ENCODE measurements around the gene IRAK3.
A peak's percentile ranks its signal among the peaks of the same experiment; 100 is the strongest.
"Not testable (repeated sequence)": the region's sequence is repeated elsewhere in the genome, so short reads cannot be mapped to it uniquely, and the experiment has no call there.

IRAK3 gene

GRCh38 chr12:66170606-66171005 is 18.4 kb upstream of the IRAK3 start:
- no peak for DNase-seq (ENCODE audit: low read depth in 1 of 2, low spot score in 1 of 2)

- DNase-seq (ENCODE audit: low read depth in 1 of 2, low spot score in 1 of 2), result not testable (repeated sequence)
Observed at GRCh38 chr12:66174391-66175325, 14.4 kb upstream of the IRAK3 start.

GRCh38 chr12:66176105-66176900 is 12.7 kb upstream of the IRAK3 start:
- no peak for DNase-seq (ENCODE audit: low read depth in 1 of 2, low spot score in 1 of 2)

GRCh38 chr12:66182956-66183355 is 6.1 kb upstream of the IRAK3 start:
- DNase-seq (ENCODE audit: low read depth in 1 of 2, low spot score in 1 of 2), result no peak

GRCh38 chr12:66184822-66185221 is 4.2 kb upstream of the IRAK3 start:
- not testable (repeated sequence) for DNase-seq (ENCODE audit: low read depth in 1 of 2, low spot score in 1 of 2)

DNA sequence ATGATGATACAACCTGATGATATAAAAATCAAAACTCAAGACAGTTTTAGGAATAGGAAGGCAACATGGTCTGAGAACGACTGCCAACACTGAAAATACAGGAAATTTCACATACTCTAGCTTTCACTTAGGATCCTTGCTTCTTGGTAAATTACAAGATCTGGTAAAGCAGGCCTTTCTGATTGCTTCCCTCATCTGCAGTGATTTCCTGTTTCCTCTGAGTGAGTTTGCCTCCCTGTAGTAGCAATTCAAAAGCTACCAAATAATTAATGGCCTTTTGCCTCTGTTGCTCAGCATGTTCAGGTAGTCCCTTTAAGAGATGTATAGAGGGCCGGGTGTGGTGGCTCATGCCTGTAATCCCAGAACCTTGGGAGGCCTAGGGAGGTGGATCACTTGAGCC is 2.0 kb upstream of the IRAK3 start:
- DNase-seq (ENCODE audit: low read depth in 1 of 2, low spot score in 1 of 2), result no peak

- DNase-seq (ENCODE audit: low read depth in 1 of 2, low spot score in 1 of 2), result no peak
Observed at GRCh38 chr12:66187821-66188220, 1.2 kb upstream of the IRAK3 start.

DNA sequence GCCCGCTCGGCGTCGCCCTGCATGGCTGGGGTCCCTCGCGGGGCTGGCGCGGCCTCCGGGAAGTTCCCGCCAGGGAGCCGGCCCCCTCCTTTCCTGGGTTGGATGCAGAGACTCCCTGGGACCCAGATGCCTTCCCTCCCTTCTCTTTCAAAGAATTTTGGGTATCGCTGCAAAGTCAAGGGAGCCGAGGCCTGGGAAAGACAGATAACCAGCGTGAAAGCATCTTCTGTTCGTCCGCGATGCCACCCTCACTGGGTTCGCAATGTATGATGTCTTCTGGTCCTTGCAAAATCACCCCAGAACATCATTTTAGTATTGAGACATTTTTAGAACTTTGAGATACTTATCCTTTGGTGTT is 451 bp downstream of the IRAK3 start:
- no peak for DNase-seq (ENCODE audit: low read depth in 1 of 2, low spot score in 1 of 2)

DNA sequence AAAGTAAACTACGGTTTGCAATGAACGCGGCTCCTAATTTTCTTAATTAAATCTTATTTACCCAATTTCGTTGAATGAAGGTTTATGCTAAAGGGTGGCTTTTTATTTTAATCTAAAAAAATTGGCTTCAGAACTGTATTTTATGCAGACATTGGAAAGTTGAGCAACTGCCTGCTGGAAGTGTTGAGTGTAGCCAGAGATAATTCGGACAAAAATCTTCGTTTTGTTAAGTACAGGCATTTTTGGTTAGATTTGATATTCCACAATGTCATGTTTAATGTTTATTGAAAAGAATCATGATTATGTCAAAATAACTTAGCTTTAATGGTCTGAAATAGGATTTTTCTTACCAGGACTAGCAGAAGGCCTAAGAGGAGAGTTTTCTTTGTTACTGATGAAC is 875 bp downstream of the IRAK3 start:
- no peak for DNase-seq (ENCODE audit: low read depth in 1 of 2, low spot score in 1 of 2)

DNA sequence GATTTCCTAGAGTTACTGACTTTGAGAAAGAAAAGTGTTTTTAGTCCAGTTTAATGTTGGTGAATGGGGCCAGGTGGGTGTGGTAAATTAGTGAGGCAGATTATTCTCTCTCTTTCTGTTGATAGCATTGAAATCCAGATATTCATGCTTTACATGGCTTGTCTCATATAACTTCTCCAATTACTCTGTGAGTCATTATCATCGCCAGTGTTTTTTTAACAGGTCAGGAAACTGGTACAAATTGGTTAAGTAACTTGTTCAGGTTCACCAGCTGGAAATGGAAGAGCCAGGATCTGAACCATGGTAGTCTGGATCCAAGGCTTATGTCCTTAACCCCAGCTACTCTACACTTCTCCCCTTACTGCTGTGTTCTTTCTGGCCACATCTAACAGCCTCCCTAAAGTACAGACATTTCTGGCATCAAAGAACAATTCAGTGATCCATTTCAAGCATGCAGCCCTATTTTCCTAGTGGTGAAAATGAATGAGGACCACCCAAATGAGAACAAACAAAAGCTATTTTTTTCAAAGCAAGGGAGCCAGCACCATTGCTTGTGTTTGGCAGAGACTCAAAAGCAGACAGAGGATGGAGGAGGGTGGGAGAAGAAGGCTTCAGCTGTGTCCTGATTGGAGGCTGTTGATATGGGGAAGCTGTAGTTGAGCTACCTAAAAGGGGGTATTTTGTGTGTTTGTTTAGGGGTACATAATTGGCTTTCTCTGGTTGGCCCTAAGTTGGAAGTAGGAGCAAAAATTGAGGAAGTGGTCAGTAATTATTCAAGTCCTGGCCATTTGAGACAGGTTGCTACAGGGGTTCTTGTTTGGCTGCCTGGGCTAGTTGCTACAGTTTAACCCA is 1.7 kb downstream of the IRAK3 start:
- DNase-seq (ENCODE audit: low read depth in 1 of 2, low spot score in 1 of 2), result no peak

- no peak for DNase-seq (ENCODE audit: low read depth in 1 of 2, low spot score in 1 of 2)
Observed at GRCh38 chr12:66191547-66192126, 2.6 kb downstream of the IRAK3 start.

DNA sequence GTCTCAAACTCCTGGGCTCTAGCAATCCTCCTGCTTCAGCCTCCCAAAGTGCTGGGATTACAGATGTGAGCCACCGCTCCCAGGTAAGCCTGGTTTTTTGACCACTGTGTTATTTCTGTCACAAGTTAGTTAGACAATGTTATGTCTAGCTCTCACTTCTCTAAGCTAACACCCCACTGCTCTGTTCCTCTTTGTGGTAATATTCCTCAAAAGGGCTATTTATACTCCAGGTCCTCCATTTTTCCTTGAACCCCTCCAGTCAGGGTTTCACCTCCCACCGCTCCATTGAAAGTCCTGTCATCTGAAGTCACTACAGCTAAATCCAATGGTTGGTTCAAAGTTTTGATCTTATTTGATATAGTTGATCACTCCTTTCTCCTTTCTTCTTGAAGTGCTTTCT is 5.1 kb downstream of the IRAK3 start:
- DNase-seq (ENCODE audit: low read depth in 1 of 2, low spot score in 1 of 2), result no peak

- DNase-seq (ENCODE audit: low read depth in 1 of 2, low spot score in 1 of 2), result no peak
Observed at GRCh38 chr12:66195242-66195641, 6.2 kb downstream of the IRAK3 start.

DNA sequence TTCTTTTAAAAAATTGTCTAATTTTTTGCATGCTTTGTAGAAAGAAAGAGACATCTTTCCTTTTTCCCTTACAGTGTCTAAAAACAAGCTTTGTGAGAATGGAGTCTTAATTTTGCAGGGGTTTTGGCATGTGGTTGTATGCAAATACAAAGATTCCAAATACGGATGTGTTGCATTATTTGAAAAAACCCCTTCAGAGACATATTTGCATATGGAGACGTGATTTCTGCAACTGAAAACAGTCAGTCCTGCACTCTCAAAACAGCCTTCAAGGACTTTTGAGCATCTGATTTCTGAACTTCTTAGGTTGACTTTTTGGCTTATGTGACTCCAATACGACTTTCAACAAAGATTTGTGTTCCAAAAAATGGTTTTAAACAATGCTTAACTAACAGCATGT is 7.8 kb downstream of the IRAK3 start:
- no peak for DNase-seq (ENCODE audit: low read depth in 1 of 2, low spot score in 1 of 2)

GRCh38 chr12:66197495-66197921 is 8.5 kb downstream of the IRAK3 start:
- DNase-seq (ENCODE audit: low read depth in 1 of 2, low spot score in 1 of 2), result no peak

- no peak for DNase-seq (ENCODE audit: low read depth in 1 of 2, low spot score in 1 of 2)
Observed at GRCh38 chr12:66199141-66199540, 10.1 kb downstream of the IRAK3 start.

DNA sequence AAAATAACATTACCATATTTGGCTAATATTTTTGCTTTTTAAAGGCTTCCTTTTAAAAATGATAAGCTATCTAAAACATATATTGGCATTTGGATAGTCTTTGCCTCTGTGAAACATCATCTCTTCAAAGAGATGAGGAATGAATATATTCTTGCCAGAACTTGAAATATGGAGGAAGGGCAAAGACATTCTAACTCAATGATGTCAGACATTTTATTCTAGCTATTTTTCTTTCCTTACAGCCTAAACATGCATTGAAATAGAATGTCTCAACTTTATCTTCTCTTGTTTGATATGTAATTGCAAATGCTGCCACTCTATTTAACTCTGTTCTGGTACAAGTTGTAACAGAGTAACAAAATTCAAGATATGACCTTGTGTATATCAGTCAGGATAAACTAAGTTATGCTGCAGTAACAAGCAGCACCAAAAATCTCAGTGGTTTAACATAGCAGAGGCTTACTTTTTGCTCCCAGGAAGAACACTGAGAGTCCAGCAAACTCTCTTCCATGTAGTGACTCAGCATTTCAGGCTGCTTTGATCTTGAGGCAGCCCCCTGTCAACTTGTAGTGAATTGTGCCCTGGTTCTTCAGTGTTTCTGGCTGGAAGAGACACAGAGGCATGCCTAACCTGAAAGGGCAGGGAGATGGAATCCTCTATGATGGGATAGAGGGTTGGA is 11.0 kb downstream of the IRAK3 start:
- DNase-seq (ENCODE audit: low read depth in 1 of 2, low spot score in 1 of 2), result no peak

GRCh38 chr12:66203820-66204219 is 14.8 kb downstream of the IRAK3 start:
- DNase-seq (ENCODE audit: low read depth in 1 of 2, low spot score in 1 of 2), result peak in 1 of 2 donors; percentile 36

- DNase-seq (ENCODE audit: low read depth in 1 of 2, low spot score in 1 of 2), result no peak
Observed at GRCh38 chr12:66206141-66206540, 17.1 kb downstream of the IRAK3 start.

- DNase-seq (ENCODE audit: low read depth in 1 of 2, low spot score in 1 of 2), result no peak
Observed at GRCh38 chr12:66210840-66211239, 21.8 kb downstream of the IRAK3 start.
